Measurements from ENCODE around the gene GPM6B. TPM values are rescaled to one million over a fixed set of nuclear protein-coding genes. Genes with fewer than 3 reads are reported as not detected.

Gene GPM6B
- total and polyA plus RNA-seq, 4 experiments from 2014 or later = 0.39 to 1.4 TPM; not detected in 2

DNA sequence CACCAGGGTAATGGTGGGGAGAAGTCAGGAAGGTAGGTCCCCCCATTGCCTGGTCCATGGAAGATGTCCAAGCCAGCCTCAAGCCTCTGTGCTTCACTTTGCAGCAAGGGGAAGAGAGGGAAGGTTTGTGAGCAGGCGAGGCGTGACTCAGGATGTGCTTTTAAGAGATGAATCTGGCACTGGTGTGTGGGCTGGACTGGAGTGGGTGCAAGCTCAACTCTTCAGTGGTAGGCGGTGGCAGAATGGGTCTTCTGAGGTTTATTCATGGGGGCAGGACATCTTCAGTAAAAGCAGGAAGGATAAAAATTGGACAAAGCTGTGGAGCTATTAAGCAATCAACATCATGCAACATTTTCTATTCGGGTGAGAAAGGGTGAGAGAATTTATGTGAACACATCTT is 19.4 kb downstream of the GPM6B start:
- Histone ChIP-seq H3K27ac (ENCODE audit: low read depth, low read length) (no peak overlapping the region), H3K4me3 (ENCODE audit: low read length in 2 of 2) (no peak overlapping the region), H3K4me1 (ENCODE audit: insufficient read depth, low read length) (no peaks in the 10 kb centered on the region), H3K9me3 (ENCODE audit: control insufficient read depth in 1 of 2, low read length in 2 of 2) (no peaks in the 10 kb centered on the region), H3K36me3 (ENCODE audit: insufficient read depth, low read length) (no peaks in the 10 kb centered on the region), H3K27me3 (ENCODE audit: insufficient read depth, low read length) (no peaks in the 10 kb centered on the region)
- no peaks in the 10 kb centered on the region for H3K36me3 Mint-ChIP-seq
- ChIA-PET CTCF (ENCODE audit: partially characterized antibody) (no interaction called here), POLR2A (ENCODE audit: partially characterized antibody) (no interaction called here)
- no peak for DNase-seq
- intact Hi-C loops (cut with micrococcal nuclease) = no loop called here
- no peaks in the 10 kb centered on the region for H3K4me1 Mint-ChIP-seq
- no peak overlapping the region for H3K4me3 Mint-ChIP-seq
- peaks cover 0 to 6% (median 1%) of the 10 kb centered on the region in 8 donors for H3K9me3 Mint-ChIP-seq
- H3K27ac Mint-ChIP-seq = no peak overlapping the region
- peaks cover 0 to 2% of the 10 kb centered on the region in 2 donors for H3K27me3 Mint-ChIP-seq

- no peak for DNase-seq
- Histone ChIP-seq H3K27ac (ENCODE audit: low read depth, low read length) (no peak overlapping the region), H3K4me1 (ENCODE audit: insufficient read depth, low read length) (no peaks in the 10 kb centered on the region), H3K4me3 (ENCODE audit: low read length in 2 of 2) (no peak overlapping the region), H3K36me3 (ENCODE audit: insufficient read depth, low read length) (no peaks in the 10 kb centered on the region), H3K9me3 (ENCODE audit: control insufficient read depth in 1 of 2, low read length in 2 of 2) (no peaks in the 10 kb centered on the region), H3K27me3 (ENCODE audit: insufficient read depth, low read length) (no peaks in the 10 kb centered on the region)
- Mint-ChIP-seq H3K27ac (no peak overlapping the region), H3K36me3 (no peaks in the 10 kb centered on the region), H3K4me1 (no peaks in the 10 kb centered on the region), H3K27me3 (peaks cover 0 to 2% of the 10 kb centered on the region in 2 donors), H3K4me3 (no peak overlapping the region), H3K9me3 (peaks cover 0 to 2% (median 0%) of the 10 kb centered on the region in 8 donors)
- ChIA-PET CTCF (ENCODE audit: partially characterized antibody) (no interaction called here), POLR2A (ENCODE audit: partially characterized antibody) (no interaction called here)
- intact Hi-C loops (cut with micrococcal nuclease) = no loop called here
Measured at GRCh38 chrX:13794417-13794816, 22.5 kb downstream of the GPM6B start.

DNA sequence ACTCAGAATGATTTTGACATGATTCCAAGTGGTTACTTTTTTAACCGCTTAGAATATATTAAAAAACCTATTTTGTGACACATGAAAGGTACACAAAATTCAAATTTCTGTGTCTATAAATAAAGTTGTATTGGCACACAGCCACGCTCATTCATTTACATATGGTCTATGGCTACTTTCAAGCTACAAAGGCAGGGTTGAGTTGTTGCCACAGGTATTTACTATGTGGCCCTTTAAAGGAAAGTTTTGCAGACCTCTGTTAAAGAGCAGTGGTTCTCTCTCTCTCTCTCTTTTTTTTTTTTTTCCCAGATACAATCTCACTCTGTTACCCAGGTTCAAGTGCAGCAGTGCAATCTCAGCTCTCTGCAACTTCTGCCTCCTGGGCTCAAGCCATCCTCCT is 23.0 kb downstream of the GPM6B start:
- no peaks in the 10 kb centered on the region for H3K4me1 ChIP-seq (ENCODE audit: insufficient read depth, low read length)
- no peaks in the 10 kb centered on the region for H3K36me3 Mint-ChIP-seq
- H3K27me3 ChIP-seq (ENCODE audit: insufficient read depth, low read length) = no peaks in the 10 kb centered on the region
- H3K4me1 Mint-ChIP-seq = no peaks in the 10 kb centered on the region
- peaks cover 0 to 2% (median 0%) of the 10 kb centered on the region in 8 donors for H3K9me3 Mint-ChIP-seq
- H3K9me3 ChIP-seq (ENCODE audit: control insufficient read depth in 1 of 2, low read length in 2 of 2) = no peaks in the 10 kb centered on the region
- H3K4me3 Mint-ChIP-seq = no peak overlapping the region
- no peak for DNase-seq
- H3K27ac ChIP-seq (ENCODE audit: low read depth, low read length) = no peak overlapping the region
- no peaks in the 10 kb centered on the region for H3K36me3 ChIP-seq (ENCODE audit: insufficient read depth, low read length)
- H3K27me3 Mint-ChIP-seq = peaks cover 0 to 2% of the 10 kb centered on the region in 2 donors
- H3K4me3 ChIP-seq (ENCODE audit: low read length in 2 of 2) = no peak overlapping the region
- ChIA-PET POLR2A (ENCODE audit: partially characterized antibody) (no interaction called here), CTCF (ENCODE audit: partially characterized antibody) (no interaction called here)
- intact Hi-C loops (cut with micrococcal nuclease) = no loop called here
- H3K27ac Mint-ChIP-seq = no peak overlapping the region

DNA sequence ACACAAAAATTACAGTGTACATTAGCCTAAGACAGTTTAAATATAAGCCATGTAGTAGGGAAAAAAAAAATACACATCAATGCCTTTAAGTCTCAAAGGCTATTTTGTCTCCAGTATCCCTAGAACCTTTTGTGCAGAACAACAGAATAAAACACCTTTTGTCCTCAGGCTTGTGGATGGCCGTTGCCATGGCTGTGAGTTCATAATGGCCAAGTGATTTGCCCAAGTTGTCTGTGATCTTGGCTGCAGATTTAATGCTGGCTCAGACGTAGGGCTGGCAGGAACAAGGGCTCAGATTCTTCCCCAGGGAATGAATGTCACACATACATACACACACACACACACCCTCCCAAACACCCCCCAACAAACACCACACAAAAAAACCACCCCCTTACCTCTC is 25.3 kb downstream of the GPM6B start:
- DNase-seq = no peak
- Histone ChIP-seq H3K4me1 (ENCODE audit: insufficient read depth, low read length) (no peaks in the 10 kb centered on the region), H3K9me3 (ENCODE audit: control insufficient read depth in 1 of 2, low read length in 2 of 2) (no peaks in the 10 kb centered on the region), H3K27me3 (ENCODE audit: insufficient read depth, low read length) (no peaks in the 10 kb centered on the region), H3K4me3 (ENCODE audit: low read length in 2 of 2) (no peak overlapping the region), H3K36me3 (ENCODE audit: insufficient read depth, low read length) (no peaks in the 10 kb centered on the region), H3K27ac (ENCODE audit: low read depth, low read length) (no peak overlapping the region)
- ChIA-PET POLR2A (ENCODE audit: partially characterized antibody) (no interaction called here), CTCF (ENCODE audit: partially characterized antibody) (no interaction called here)
- Mint-ChIP-seq H3K9me3 (peaks cover 0 to 2% (median 0%) of the 10 kb centered on the region in 8 donors), H3K4me1 (no peaks in the 10 kb centered on the region), H3K36me3 (no peaks in the 10 kb centered on the region), H3K27me3 (no peaks in the 10 kb centered on the region), H3K4me3 (no peak overlapping the region), H3K27ac (no peak overlapping the region)
- intact Hi-C loops (cut with micrococcal nuclease) = no loop called here

DNA sequence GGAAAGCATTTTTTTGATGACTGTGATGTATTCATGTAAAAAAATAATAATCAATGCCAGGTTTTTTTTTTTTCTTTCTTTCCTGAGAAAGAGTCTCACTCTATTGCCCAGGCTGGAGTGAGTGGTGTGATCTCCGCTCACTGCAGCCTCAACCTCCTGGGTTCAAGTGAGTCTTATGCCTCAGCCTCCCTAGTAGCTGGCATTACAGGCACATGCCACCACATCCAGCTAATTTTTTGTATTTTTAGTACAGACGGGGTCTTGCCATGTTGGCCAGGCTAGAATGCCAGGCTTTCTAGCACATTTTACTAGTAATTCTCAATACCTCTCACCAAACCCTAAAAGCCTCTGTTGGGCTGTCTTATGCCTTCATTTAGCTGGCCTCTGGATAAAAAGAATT is 25.7 kb downstream of the GPM6B start:
- intact Hi-C loops (cut with micrococcal nuclease) = no loop called here
- ChIA-PET POLR2A (ENCODE audit: partially characterized antibody) (no interaction called here), CTCF (ENCODE audit: partially characterized antibody) (no interaction called here)
- H3K27ac Mint-ChIP-seq = no peak overlapping the region
- H3K4me1 Mint-ChIP-seq = no peaks in the 10 kb centered on the region
- H3K4me3 Mint-ChIP-seq = no peak overlapping the region
- H3K36me3 ChIP-seq (ENCODE audit: insufficient read depth, low read length) = no peaks in the 10 kb centered on the region
- no peaks in the 10 kb centered on the region for H3K27me3 ChIP-seq (ENCODE audit: insufficient read depth, low read length)
- no peak overlapping the region for H3K27ac ChIP-seq (ENCODE audit: low read depth, low read length)
- H3K4me3 ChIP-seq (ENCODE audit: low read length in 2 of 2) = no peak overlapping the region
- DNase-seq = no peak
- no peaks in the 10 kb centered on the region for H3K4me1 ChIP-seq (ENCODE audit: insufficient read depth, low read length)
- H3K9me3 Mint-ChIP-seq = peaks cover 0 to 2% (median 0%) of the 10 kb centered on the region in 8 donors
- no peaks in the 10 kb centered on the region for H3K36me3 Mint-ChIP-seq
- no peaks in the 10 kb centered on the region for H3K27me3 Mint-ChIP-seq
- no peaks in the 10 kb centered on the region for H3K9me3 ChIP-seq (ENCODE audit: control insufficient read depth in 1 of 2, low read length in 2 of 2)

DNA sequence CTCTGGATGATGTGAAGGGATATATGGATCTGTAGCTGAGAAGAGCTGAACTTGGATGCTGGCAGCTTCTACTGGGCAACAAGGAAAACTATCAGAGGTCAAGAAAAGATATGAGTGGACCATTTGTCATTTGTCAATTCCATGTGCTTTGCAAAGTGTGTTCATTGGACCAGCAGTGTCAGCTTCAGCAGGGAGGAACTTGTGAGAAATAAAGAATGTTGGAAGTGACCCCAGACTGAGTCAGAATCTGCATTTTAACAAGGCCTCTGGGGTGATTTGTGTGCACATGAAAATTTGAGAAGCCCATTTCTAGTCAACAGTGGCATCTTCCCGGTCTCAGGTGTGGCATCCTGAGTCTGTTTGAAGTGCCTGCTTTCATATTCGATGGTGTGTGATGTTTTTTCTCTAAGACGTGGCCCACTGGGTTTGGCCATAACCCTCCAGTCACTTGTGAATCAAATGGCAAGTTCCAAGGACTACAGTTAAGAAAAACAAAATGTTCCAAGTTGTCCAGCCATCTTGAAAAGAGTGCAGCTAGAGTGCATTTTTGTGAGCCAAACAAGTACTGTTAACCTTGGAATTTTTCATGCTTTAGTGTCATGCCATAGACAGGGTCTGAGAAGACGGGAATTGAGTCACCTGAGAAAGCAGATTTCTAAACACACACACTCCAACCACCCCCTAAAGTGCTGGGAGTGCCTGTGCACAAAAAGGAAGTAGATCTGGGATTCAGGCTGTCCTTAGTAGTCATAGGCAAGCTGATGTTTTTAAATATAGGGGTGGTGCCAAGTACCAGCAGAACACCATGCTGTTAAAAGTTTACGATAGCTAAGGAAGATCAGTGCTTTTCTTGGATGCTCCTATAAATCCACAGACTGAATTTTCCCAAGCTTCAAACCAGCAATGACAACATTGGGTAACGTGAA is 26.4 kb downstream of the GPM6B start:
- H3K27me3 ChIP-seq (ENCODE audit: insufficient read depth, low read length) = no peaks in the 10 kb centered on the region
- no peak for DNase-seq
- no peaks in the 10 kb centered on the region for H3K36me3 ChIP-seq (ENCODE audit: insufficient read depth, low read length)
- H3K4me1 ChIP-seq (ENCODE audit: insufficient read depth, low read length) = no peaks in the 10 kb centered on the region
- ChIA-PET POLR2A (ENCODE audit: partially characterized antibody) (no interaction called here), CTCF (ENCODE audit: partially characterized antibody) (interaction anchor here (0.6 kb wide), 1 partner anchor 249 kb away, joined by 3 read pairs; no protein-coding TSS in a partner anchor)
- no peak overlapping the region for H3K4me3 Mint-ChIP-seq
- H3K4me1 Mint-ChIP-seq = no peaks in the 10 kb centered on the region
- H3K36me3 Mint-ChIP-seq = no peaks in the 10 kb centered on the region
- intact Hi-C loops (cut with micrococcal nuclease) = no loop called here
- no peak overlapping the region for H3K27ac ChIP-seq (ENCODE audit: low read depth, low read length)
- H3K9me3 Mint-ChIP-seq = peaks cover 0 to 2% (median 0%) of the 10 kb centered on the region in 8 donors
- H3K4me3 ChIP-seq (ENCODE audit: low read length in 2 of 2) = no peak overlapping the region
- H3K27ac Mint-ChIP-seq = no peak overlapping the region
- no peaks in the 10 kb centered on the region for H3K9me3 ChIP-seq (ENCODE audit: control insufficient read depth in 1 of 2, low read length in 2 of 2)
- H3K27me3 Mint-ChIP-seq = no peaks in the 10 kb centered on the region

DNA sequence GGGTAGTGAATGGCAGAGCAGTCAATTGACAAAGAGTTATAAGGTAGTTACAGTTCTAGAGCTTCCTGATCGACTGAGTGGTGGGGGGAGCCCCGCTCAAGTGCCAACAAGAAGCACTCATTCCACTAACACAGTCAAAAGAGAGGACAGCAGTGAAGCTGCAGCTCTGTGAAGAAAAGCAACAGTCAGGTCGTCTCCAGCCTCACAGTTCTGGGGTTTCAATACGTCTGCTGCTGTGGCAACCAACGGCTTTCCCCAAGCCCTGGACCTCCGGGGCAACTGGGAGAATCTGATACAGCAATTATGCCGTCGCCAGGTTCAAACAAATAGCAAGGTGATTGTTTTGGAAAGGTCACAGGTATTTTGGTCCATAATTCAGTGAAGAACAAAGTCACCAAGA is 30.8 kb downstream of the GPM6B start:
- H3K27ac Mint-ChIP-seq = no peak overlapping the region
- Histone ChIP-seq H3K4me1 (ENCODE audit: insufficient read depth, low read length) (no peaks in the 10 kb centered on the region), H3K27ac (ENCODE audit: low read depth, low read length) (no peak overlapping the region), H3K4me3 (ENCODE audit: low read length in 2 of 2) (no peak overlapping the region), H3K9me3 (ENCODE audit: control insufficient read depth in 1 of 2, low read length in 2 of 2) (no peaks in the 10 kb centered on the region), H3K27me3 (ENCODE audit: insufficient read depth, low read length) (no peaks in the 10 kb centered on the region), H3K36me3 (ENCODE audit: insufficient read depth, low read length) (no peaks in the 10 kb centered on the region)
- peaks cover 0 to 2% (median 0%) of the 10 kb centered on the region in 8 donors for H3K9me3 Mint-ChIP-seq
- CTCF ChIA-PET (ENCODE audit: partially characterized antibody) = no interaction called here
- no peaks in the 10 kb centered on the region for H3K27me3 Mint-ChIP-seq
- H3K36me3 Mint-ChIP-seq = no peaks in the 10 kb centered on the region
- H3K4me1 Mint-ChIP-seq = no peaks in the 10 kb centered on the region
- POLR2A ChIA-PET (ENCODE audit: partially characterized antibody) = no interaction called here
- intact Hi-C loops (cut with micrococcal nuclease) = no loop called here
- H3K4me3 Mint-ChIP-seq = no peak overlapping the region
- no peak for DNase-seq

Measured in CD4-positive, alpha-beta memory T cell (primary cell).